OCI-M1 (cell line): ENCODE results near the gene MORC1.
A peak's percentile ranks its signal among the peaks of the same experiment; 100 is the strongest.

Experiments used
- DNase-seq: peaks from one replicate; lab custom pipeline; 2025; lab: John Stamatoyannopoulos, UW

MORC1 gene

GRCh38 chr3:109025896-109026295, 92.0 kb downstream of the MORC1 start:
- DNase-seq = no peak

DNA sequence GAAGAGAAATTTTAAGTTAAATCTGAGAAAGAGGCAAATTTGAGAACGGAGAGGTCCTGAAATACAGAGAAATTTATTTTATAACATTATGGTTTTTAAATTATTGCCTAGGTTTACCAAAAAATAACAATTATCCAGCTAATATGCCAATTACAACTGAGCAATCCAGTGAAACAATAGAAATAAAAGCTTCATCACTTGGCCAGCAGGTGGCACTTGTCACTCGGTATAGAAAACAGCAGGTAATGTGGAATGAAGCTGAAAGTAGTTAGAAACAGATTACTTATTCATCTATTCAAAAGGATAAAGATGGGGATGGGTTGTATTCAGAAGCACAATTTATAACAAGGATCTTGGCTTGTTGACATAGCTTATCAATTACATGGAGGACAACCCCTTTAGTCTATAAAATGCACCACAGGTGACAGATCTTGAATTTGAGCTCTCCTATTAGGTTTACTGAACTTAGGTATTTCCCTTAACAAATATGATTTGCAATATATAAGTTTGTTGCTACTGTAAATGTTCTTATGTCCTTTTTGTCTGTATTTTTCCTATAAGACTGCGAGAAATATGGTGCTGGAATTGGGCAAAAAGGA, 94.2 kb downstream of the MORC1 start:
- DNase-seq = peak; percentile 61

- DNase-seq = no peak
These were observed 94.8 kb downstream of the MORC1 start for GRCh38 chr3:109023167-109023566.

- no peak for DNase-seq
These were observed 96.4 kb downstream of the MORC1 start for GRCh38 chr3:109021556-109021955.

DNA sequence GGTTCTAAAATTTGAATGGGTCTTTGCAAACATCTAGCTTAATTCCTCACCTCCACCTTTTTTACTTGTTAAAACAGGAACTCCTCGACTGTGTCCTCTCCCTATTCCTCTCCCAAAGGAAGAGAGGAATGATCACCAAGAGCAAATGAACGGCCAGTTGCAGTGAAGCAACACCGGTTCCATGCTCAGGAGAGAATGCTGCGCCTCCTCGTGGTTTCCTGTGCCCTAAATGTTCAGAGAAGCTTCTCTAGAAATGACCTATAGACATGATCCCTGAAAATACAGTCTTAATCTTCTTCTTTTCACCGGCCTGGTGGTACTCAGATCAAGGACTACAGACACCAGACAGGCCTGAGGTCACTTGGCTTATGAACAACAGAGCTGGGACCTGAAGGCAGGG, 99.1 kb downstream of the MORC1 start:
- peak; percentile 47 for DNase-seq

GRCh38 chr3:109005443-109005842, 112.5 kb downstream of the MORC1 start:
- DNase-seq = no peak

- DNase-seq = no peak
These were observed 119.5 kb downstream of the MORC1 start for GRCh38 chr3:108998436-108998835.

DNA sequence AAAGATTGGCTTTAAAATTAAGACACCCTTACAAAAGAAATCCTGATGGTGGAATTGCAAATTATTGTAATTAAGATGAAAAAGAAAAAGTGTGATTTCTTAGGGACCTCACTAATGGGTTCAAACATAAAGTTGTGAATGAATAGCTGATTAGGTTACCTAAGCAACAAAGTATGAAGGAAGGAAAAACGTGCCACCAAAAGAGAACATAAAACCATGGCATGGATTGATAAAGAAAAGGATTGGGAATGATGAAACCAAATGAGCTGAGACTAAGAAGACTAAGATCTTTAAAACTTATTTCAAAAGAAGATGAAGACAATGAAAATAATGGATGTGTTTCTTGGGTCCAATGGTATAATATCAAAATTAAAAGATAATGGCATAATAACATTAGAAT, 132.1 kb downstream of the MORC1 start:
- peak; percentile 25 for DNase-seq

GRCh38 chr3:108983051-108983450, 134.9 kb downstream of the MORC1 start:
- DNase-seq = no peak

DNA sequence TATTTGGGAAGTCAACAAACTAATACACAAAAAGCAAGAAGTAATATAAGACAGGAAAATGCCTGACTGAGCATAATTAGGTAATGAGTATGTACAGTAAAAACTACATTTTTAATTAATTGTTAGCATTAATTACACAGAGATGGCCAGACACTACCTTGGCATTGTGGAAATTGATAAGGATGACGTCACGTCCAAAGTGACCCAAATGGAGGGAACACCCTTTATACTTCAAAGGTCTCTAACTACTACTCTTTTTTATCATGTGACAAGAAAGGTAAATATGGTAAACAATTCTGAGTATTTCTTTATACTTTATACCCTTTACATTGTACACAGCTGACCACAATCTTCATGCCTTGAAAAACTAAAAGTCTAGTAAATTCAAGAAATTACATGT, 141.9 kb downstream of the MORC1 start:
- DNase-seq = no peak

DNA sequence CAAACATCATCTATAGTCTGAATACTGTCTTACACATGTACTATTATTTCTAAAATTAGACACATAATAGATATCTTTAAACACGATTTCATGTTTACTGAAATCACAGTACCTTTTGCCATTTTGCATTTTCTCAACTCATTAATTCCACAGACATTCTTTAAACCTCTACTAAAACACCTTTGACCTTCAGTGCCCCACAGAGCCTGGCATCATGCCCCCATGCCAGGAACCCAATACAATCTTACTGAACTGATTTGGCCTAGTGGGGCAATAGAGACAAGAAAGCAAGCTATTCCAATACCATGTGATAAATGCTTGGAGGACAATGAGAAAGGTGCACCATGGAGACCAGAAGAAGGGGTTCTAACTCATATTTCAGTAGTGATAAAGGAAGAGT, 144.9 kb downstream of the MORC1 start:
- DNase-seq = no peak

DNA sequence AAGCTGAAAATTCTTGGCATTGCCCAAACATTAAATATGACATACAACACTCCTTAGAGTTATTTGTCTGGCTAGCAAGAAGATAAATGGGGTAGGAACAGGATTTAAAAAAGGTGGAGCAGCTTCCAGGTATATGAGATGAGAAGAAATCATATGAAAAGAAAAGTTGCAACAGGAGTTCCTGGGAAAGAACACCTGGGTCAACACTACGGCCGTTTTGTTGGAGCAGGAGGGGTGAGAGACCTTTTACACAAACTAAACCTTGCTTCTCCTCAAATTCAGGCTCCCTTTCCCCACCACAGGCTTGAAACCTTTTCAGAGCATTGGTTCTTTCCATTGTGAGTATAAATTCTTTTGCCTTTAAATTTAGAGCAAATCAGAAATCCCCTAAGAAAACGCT, 145.5 kb downstream of the MORC1 start:
- no peak for DNase-seq

DNA sequence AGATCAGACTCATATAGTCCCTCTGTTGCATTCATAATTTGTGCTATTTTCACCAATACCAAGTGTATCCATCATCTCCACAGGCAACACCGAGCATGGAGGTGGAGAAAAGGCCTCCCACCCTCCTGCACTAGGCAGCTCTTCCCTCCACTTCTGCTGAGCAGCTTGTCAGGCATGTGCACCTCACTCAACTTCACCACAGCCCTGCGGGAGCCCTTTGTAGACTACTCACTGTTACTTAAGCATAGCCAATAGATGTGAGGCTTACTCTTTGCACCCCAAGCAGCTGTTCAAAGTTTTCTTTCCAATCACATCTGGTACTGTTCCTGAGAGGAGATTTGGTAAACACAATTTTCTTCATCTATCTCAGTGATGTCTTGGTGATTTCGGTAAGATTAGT, 147.4 kb downstream of the MORC1 start:
- DNase-seq = no peak

GRCh38 chr3:108966773-108967172, 151.2 kb downstream of the MORC1 start:
- no peak for DNase-seq

DNA sequence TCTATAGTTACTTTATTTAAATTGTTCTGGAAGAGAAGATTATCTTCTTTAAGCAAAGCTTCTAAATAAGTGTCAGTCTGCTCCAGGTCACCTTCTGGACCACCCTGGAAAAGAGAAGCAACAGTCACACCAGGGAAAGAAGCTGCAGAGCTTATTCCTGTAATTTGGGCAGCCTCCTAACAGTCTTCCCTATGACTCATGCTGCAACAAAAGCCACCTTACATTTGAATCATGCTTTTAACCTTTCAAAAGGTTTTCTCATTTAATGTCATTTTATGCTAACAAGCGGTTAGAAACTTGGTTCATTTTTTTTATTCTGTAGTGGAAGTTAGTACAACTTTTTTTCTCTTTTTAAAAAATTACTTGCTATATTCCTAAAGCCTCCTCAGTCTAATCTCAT, 158.9 kb downstream of the MORC1 start:
- no peak for DNase-seq

DNA sequence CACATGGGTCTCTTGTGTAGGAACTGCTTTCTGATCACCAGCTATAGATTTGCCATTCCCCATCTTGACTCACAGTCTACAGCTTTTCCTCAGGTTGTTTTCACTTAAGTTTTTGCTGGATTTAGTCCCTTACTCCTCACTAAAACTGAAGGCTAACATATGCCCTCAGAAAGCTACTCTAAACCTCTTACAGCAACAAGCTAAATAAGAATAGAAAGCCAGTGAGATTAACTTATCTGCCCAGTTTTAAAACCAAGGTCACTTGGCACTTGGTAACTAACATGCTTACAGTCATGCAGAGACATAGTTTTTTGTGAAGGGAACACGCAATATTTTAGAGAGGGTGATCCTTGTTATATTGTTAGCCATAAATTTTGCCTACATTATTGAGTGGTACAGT, 164.2 kb downstream of the MORC1 start, which contains the start of gene GUCA1C:
Gene GUCA1C (minus strand): TSS at position 180 of the 400 bp plus-strand sequence. CDS start 117 bp downstream, at position 63.
- no peak for DNase-seq

- no peak for DNase-seq
These were observed 164.7 kb downstream of the MORC1 start for GRCh38 chr3:108953210-108953609.

DNA sequence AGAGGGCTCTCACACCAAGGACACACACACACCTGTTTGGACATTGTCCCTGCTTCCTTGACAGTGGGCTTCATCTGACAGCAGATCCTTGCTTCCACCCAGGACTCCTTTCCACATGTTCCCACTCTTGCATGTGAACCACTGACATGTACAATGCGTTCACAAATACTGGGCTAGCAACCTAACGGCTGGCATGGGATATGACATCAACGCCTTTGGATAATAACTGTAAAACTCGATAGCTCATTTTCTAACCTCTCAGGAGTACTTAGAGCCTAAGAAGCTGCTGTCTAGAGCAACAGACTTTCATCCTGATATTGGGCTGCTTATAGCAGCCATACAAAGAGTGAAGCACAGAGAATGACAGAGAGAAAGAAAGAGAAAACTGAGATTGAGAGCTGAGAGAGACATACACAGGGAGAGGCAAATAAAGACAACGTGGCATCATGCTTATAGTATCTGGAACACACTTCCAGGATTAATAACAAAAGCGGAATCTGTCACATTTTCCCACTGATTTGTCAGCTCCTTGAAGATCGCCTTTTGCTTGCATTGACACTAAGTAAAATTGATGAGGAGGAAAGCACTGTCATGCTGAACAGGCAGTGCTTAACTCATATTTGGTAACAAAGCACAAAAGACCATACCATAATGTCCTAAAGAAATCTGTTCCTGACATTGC, 166.0 kb downstream of the MORC1 start:
- no peak for DNase-seq

GRCh38 chr3:108947855-108948254, 170.1 kb downstream of the MORC1 start:
- DNase-seq = no peak

GRCh38 chr3:108946292-108947285, 171.3 kb downstream of the MORC1 start:
- DNase-seq = no peak

DNA sequence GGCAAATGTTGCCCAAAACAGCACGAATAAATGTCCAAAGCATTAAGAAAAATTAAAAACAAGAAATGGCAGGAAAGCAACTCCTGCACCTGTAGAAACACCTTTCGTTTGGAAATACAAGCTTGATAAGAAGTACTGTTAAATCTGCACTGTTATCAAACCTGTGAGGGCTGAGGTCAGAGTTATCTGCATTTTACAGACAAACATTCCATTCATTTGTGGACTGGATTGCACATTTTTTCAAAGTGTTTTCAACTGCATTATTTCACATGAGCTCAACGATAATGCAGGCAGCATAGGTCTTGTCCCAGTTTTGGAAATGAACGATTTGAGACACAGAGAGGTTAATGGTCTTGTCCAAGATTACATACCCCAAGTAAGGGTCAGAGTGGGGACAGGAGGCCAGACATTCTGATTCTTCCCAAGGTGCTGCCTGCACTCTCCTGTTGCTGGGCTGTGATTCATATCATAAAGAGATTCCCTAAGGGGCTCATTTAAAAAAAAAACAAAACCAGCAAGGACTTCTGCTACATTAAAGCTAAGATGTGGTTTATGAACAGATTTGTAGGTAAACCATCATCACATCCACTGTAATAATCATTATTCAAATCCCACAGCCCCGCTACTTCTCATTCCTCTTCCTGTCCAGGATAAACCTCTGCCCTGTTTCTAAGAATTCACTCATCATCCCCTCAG, 177.2 kb downstream of the MORC1 start:
- DNase-seq = peak; percentile 4

DNA sequence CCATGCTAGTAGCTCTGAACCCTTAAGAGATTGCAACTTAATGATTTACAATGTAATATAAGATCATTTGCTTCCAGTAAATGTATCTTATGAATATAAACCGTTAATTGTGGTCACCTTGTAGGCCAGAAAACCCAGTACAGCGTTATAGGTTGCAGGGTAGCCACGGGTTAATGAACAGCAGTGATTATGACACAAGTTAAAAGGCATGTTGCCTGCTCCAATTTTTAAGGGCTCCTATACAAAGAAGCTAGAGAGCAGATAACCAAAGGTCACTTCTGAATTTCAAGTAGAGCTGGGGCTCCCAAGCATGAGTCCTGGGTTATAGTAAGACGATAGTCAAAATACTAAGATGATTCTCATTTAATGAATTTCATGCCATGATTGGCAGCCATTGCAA, 177.8 kb downstream of the MORC1 start:
- DNase-seq = no peak
